Endothelial cell (in vitro differentiated cells): ENCODE results near the gene MTCL1. TPM values are rescaled to one million over a fixed set of nuclear protein-coding genes. Genes with fewer than 3 reads are reported as not detected.

ENCODE experiments used
- DNase-seq: peaks from one replicate; pipeline ENCODE4 v3.0.0; 2021; ENCODE audit warnings: low spot score
- H3K27ac Mint-ChIP-seq: one replicate; pipeline ENCODE4 v1.8.0; 2021; ENCODE audit warnings: mixed read lengths, inconsistent platforms; ENCODE audit not compliant: unreplicated experiment
- H3K27me3 Mint-ChIP-seq: one replicate; pipeline ENCODE4 v1.8.0; 2021; ENCODE audit warnings: mild to moderate bottlenecking, moderate library complexity, mixed read lengths, inconsistent platforms; ENCODE audit not compliant: unreplicated experiment
- H3K36me3 Mint-ChIP-seq: one replicate; pipeline ENCODE4 v1.8.0; 2021; ENCODE audit warnings: mild to moderate bottlenecking, low read depth, mixed read lengths, inconsistent platforms; ENCODE audit not compliant: unreplicated experiment
- H3K4me1 Mint-ChIP-seq: one replicate; pipeline ENCODE4 v1.8.0; 2021; ENCODE audit warnings: mild to moderate bottlenecking, mixed read lengths, inconsistent platforms; ENCODE audit not compliant: unreplicated experiment
- H3K4me3 Mint-ChIP-seq: one replicate; pipeline ENCODE4 v1.8.0; 2021; ENCODE audit warnings: mild to moderate bottlenecking, mixed read lengths, inconsistent platforms; ENCODE audit not compliant: unreplicated experiment
- H3K9me3 Mint-ChIP-seq: one replicate; pipeline ENCODE4 v1.8.0; 2021; ENCODE audit warnings: mixed read lengths, inconsistent platforms; ENCODE audit not compliant: unreplicated experiment
- CTCF ChIP-seq: fragments of 200-600 bp; sonication (generic); IDR thresholded peaks from one replicate; pipeline ENCODE4 v1.5.0; 2021; ENCODE audit warnings: antibody characterized with exemption; ENCODE audit not compliant: unreplicated experiment
- total RNA-seq: library from RNA; stranded (reverse); fragmentation: NEBNext Ultra II Directional; extraction: Animal tissue kit (Norgen Biotek cat#: 25700); gene quantifications from one replicate; pipeline ENCODE4 v1.2.1, GENCODE V29; 2021; ENCODE audit not compliant: unreplicated experiment

Gene MTCL1
- total RNA-seq, 1 donor from 2014 or later, result 3.8 TPM

- TF ChIP-seq CTCF, result no peak
- Mint-ChIP-seq H3K27ac (no peak overlapping the region), H3K4me3 (no peak overlapping the region), H3K27me3 (peaks cover 5% of the 10 kb centered on the region), H3K4me1 (no peaks in the 10 kb centered on the region), H3K9me3 (no peaks in the 10 kb centered on the region), H3K36me3 (no peaks in the 10 kb centered on the region)
- DNase-seq, result no peak
These were observed 141.9 kb downstream of the MTCL1 start for GRCh38 chr18:8847066-8847755.

GRCh38 chr18:8847900-8848299 is 142.5 kb downstream of the MTCL1 start:
- no peaks in the 10 kb centered on the region for H3K9me3 Mint-ChIP-seq
- H3K4me1 Mint-ChIP-seq, result no peaks in the 10 kb centered on the region
- no peak for TF ChIP-seq CTCF
- H3K27me3 Mint-ChIP-seq, result peaks cover 5% of the 10 kb centered on the region
- DNase-seq, result no peak
- no peak overlapping the region for H3K4me3 Mint-ChIP-seq
- H3K36me3 Mint-ChIP-seq, result no peaks in the 10 kb centered on the region
- H3K27ac Mint-ChIP-seq, result no peak overlapping the region

GRCh38 chr18:8848541-8848940 is 143.2 kb downstream of the MTCL1 start:
- Mint-ChIP-seq H3K27ac (no peak overlapping the region), H3K4me3 (no peak overlapping the region), H3K27me3 (peaks cover 3% of the 10 kb centered on the region), H3K9me3 (no peaks in the 10 kb centered on the region), H3K4me1 (no peaks in the 10 kb centered on the region), H3K36me3 (no peaks in the 10 kb centered on the region)
- DNase-seq, result no peak
- TF ChIP-seq CTCF, result no peak

DNA sequence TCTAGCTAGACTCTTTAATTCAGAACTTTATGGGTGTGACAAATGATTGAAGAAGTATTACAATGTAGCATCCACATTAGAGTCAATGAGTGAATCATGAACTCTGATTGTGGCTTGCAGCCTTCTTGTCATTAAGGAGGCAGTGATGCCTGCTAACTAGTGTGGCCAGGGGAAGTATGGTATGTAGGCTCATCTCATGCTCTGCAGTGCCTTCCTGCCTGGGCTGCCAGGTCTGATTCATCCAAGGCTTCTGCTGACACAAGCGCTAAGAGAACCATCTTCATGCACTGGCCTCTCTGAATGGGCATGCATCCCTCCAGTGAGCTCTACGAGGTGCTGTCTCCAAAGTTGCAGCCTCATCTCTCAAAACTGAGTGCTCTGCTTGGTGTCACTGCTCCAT is 144.3 kb downstream of the MTCL1 start:
- no peak for DNase-seq
- no peak for TF ChIP-seq CTCF
- Mint-ChIP-seq H3K4me1 (peaks cover 5% of the 10 kb centered on the region), H3K27ac (no peak overlapping the region), H3K36me3 (no peaks in the 10 kb centered on the region), H3K4me3 (no peak overlapping the region), H3K9me3 (no peaks in the 10 kb centered on the region), H3K27me3 (peaks cover 3% of the 10 kb centered on the region)

- no peak for DNase-seq
- Mint-ChIP-seq H3K9me3 (no peaks in the 10 kb centered on the region), H3K27me3 (peaks cover 5% of the 10 kb centered on the region), H3K4me1 (peaks cover 12% of the 10 kb centered on the region), H3K36me3 (no peaks in the 10 kb centered on the region), H3K4me3 (no peak overlapping the region), H3K27ac (no peak overlapping the region)
- no peak for TF ChIP-seq CTCF
These were observed 146.3 kb downstream of the MTCL1 start for GRCh38 chr18:8851659-8852058.
